Tibial nerve (tissue), 4 donors: ENCODE results near the gene AQP12A.

ENCODE experiments used
- EP300 ChIP-seq, 2 donors: sonication (generic); formaldehyde crosslinking; IDR thresholded peaks; one replicate each; pipeline ENCODE4 v1.6.1; 2017; ENCODE audit warnings: antibody characterized with exemption in 2 of 2, mild to moderate bottlenecking in 1 of 2
- POLR2A ChIP-seq, 2 donors: fragments of 450-650 bp; IDR thresholded peaks; one replicate each; pipeline ENCODE4 v1.6.1; 2017; ENCODE audit warnings: antibody characterized with exemption in 2 of 2, mild to moderate bottlenecking in 2 of 2, moderate library complexity in 2 of 2
- TF ChIP-seq, protein P1 (sequence below), 5 experiments: fragments of 200-600 bp in 3 of 5; fragments of 450-650 bp in 2 of 5; sonication (generic) in 3 of 5; IDR thresholded peaks; one replicate each; pipeline ENCODE4 v1.5.1; 2016 to 2019; ENCODE audit warnings: antibody characterized with exemption in 5 of 5, mild to moderate bottlenecking in 3 of 5, moderate library complexity in 2 of 5

DNA sequence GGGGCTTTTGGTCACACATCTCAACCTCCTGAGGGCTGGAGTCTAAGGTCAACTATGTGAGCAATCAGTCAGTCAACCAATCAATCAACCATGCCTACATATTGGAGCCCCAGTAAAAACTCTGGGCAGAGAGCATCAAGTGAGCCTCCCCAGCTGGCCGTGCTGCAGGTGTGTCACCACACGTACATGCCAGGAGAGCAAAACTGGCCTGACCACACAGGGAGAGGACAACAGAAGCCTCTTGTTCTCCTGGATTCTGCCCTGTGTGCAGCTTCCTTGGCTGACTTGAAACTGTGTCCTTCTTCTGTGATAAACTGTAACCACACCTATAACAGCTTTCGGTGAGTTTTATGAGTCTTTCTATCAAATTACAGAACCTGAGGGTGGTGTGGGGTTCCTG lies 40.5 kb upstream of the AQP12A start:
- TF ChIP-seq, protein P1, sequence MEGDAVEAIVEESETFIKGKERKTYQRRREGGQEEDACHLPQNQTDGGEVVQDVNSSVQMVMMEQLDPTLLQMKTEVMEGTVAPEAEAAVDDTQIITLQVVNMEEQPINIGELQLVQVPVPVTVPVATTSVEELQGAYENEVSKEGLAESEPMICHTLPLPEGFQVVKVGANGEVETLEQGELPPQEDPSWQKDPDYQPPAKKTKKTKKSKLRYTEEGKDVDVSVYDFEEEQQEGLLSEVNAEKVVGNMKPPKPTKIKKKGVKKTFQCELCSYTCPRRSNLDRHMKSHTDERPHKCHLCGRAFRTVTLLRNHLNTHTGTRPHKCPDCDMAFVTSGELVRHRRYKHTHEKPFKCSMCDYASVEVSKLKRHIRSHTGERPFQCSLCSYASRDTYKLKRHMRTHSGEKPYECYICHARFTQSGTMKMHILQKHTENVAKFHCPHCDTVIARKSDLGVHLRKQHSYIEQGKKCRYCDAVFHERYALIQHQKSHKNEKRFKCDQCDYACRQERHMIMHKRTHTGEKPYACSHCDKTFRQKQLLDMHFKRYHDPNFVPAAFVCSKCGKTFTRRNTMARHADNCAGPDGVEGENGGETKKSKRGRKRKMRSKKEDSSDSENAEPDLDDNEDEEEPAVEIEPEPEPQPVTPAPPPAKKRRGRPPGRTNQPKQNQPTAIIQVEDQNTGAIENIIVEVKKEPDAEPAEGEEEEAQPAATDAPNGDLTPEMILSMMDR (IDR thresholded peaks at IDR 0.05) = no peak
- TF ChIP-seq EP300 (IDR thresholded peaks at IDR 0.05) (no peak), POLR2A (IDR thresholded peaks at IDR 0.05) (no peak)
